NCI-H446 treated with DMSO at 0.1 percent for 48 hours (cell line): ENCODE results near the gene ZBTB25.

Experiments
- DNase-seq: peaks from one replicate; lab custom pipeline; 2025; lab: John Stamatoyannopoulos, UW

ZBTB25 gene

GRCh38 chr14:64439141-64439540 is 64.5 kb downstream of the ZBTB25 start:
- DNase-seq = no peak

DNA sequence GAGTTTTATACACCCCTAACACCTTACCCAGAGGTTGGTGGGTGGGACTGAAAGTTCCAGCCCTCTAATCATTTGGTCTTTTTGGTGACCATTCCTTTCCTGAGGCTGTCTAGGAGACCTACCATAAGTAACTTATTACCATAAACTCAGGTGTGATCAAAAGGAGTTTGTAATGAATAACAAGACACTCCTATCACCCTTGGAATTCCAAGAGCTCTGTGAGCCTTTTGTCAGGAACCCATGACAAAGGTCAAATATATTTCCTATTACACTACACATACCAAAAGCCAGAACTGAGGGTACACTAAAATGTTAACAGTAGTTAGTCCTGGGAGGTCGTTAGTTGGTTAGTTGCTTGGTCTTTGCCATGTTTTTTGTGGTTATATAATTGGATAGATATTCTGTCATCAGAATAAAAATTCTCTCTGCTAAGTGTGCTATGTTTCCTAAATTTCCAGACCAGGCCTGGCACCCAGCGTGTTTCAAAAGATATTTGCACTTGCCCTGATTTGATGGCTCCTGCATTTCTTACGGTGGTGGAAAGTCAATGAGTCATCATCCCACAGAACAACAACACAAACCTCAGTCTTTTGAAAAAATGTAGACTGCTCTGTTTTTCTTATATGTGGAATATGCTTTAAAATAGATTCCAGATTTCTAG is 65.3 kb downstream of the ZBTB25 start:
- no peak for DNase-seq

DNA sequence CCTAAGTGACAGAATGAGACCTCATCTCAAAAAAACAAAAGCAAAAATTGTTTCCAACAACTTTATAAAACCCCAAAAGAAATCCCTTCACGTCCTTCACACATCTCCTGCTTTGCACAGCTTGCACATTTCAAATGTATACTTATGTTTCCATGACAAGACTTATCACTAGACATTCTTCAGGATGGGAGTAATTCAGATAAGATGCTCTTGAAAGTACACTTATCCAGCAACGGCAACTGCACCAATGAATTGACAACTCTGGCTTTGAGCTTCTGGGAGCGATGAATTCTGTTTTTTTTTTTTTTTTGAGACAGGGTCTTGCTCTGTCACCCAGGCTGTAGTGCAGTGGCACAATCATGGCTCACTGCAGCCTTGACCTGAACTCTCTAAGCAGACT is 69.1 kb downstream of the ZBTB25 start:
- no peak for DNase-seq

DNA sequence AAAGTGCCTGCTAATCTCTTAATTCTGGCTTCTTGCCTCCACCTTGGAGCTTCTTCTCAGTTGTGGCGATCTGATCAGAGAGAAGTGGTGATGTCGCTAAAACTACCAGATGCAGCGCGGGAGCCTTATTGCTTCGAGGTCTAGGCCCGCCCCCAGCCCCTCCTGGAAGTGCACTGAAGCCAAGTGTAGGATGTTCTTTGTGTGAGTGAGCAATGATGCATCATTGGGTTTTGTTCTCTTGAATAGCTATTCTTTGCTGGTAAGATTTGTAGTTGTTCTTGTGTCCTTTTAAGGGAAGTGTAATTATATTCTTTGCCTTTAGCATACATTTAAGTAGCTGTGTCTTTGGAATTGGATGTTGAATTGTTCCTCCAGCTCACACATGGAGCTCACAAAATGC is 79.7 kb downstream of the ZBTB25 start:
- no peak for DNase-seq

GRCh38 chr14:64422756-64423155 is 80.9 kb downstream of the ZBTB25 start:
- DNase-seq = no peak

- DNase-seq = no peak
Measured at GRCh38 chr14:64422005-64422404, 81.6 kb downstream of the ZBTB25 start.

DNA sequence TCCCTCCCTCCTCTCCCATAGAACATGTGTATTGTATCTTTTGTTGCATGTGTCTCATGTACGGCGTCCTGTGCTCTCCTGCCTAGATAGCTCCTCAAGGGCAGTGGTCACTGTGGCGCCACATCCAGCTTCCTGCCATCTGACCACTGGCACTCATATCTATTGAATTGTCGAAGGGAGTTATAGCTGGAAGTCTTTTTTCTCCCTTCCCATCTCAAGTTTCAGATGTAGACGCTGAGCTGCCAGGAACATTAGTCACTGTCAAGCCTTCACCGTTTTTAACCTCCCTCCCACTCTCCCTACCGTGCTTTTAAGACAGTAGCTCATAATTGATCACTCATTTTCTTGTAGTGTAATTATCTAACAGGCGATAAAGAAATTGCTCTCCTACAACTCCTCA is 82.5 kb downstream of the ZBTB25 start:
- no peak for DNase-seq

DNA sequence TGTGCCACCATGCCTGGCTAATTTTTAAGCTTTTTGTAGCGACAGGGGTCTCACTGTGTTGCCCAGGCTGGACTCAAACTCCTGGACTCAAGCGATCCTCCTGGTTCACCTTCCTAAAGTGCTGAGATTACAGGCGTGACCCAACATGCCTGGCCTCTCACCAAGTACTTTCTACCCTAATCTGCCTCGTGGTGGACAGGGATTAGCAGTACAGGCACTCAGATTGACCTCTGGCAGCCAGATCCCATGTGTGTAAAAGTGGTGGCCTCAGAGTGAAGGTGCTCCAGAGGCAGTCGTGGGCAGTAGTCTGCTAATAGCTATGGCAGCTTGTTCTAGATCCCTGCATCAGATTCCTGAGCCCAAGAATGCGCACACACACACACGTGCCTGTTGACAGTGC is 84.6 kb downstream of the ZBTB25 start:
- DNase-seq = no peak

DNA sequence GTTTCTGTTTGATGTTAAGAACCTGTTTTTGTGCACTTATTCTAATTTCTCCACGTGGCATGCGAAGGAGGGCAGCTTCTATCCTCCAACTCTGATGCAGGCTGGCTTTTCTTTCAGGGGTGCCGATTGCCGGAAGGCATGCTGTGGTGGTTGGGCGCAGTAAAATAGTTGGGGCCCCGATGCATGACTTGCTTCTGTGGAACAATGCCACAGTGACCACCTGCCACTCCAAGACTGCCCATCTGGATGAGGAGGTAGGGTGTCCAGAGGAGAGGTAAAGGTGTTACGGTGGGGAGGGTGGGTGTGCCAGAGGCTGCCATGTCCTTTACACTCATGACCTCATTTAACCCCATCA is 85.9 kb downstream of the ZBTB25 start:
- no peak for DNase-seq

- DNase-seq = no peak
Measured at GRCh38 chr14:64417055-64417770, 86.4 kb downstream of the ZBTB25 start.

DNA sequence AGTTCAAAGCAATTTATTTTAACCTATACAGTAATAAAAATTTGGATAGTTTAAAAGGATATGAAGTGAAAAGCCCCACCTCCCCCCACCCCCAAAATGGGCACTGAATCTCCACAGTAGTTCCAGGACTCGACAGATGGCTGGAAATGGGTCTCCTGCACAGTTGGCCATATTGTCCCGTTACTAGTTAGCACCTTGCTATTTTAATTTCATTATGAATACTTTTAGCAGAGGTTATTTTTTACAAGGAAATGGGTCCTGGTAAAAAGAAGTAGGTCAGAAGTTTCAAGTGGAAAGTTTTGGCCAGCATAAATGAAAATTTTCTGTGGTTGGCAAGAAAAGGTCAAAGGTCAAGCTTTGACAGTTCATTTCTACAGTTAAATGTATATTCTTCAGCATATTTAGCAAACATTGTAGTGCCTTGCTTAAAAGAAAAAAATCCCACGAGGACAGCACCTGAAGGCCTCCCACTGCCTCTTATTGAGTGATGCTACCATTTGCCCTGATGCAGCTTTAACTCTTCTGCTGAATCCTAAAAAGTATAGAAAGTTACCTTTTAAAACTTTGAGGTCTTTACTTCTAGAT is 87.2 kb downstream of the ZBTB25 start:
- DNase-seq = no peak

- DNase-seq = no peak
Measured at GRCh38 chr14:64412237-64412636, 91.4 kb downstream of the ZBTB25 start.

GRCh38 chr14:64411001-64411400 is 92.6 kb downstream of the ZBTB25 start:
- DNase-seq = no peak

DNA sequence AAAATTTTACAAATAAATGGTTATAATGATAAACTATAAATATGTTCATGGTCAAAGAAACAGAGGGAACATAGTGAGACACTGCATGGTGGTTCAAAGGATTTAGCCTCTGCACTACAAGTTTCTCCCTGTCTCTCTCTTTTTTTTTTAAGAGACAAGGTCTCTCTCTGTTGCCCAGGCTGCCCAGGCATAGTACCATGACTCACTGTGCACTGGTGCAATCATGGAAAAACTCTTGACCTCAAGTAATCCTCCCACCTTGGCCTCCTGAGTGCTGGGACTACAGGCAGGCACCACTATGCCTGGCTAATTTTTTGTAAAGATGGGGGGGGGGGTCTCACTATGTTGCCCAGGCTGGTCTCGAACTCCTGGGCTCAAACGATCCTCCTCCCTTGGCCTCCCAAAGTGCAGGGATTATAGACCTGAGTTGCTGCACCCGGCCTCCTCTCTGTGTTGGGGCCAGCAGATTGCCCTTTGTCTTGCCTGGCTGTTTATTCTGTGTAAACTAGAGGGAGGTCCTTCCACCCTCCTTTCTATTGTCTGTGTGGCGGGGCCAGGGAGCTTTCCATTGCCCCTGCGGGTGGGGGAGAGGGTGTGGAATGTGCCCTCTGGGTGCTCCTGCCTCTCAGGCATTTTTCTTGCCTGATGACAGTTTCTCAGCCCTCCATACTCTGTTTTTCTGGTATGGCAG is 93.4 kb downstream of the ZBTB25 start:
- DNase-seq = no peak

- DNase-seq = no peak
Measured at GRCh38 chr14:64409126-64409920, 94.3 kb downstream of the ZBTB25 start.

GRCh38 chr14:64407329-64407728 is 96.3 kb downstream of the ZBTB25 start:
- DNase-seq = no peak

DNA sequence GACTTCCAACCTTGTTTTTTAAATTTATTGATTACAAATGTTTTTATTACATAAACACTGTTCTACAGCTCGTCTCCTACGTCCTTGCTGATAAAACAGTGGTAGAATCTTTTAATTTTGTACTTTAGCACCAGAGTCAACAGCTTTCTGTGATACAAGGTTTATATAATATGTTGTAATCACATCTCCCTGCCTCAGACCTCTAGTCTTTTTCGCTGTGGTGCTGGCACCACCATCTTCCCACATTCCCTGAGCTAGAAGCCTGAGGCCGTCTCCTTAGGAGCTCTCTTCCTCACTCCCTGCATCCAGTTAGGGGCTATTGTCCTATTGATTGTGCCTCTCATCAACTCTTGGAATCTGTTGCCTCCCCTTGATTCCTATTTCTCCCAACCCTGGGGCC is 98.3 kb downstream of the ZBTB25 start:
- DNase-seq = no peak

GRCh38 chr14:64401949-64402348 is 101.7 kb downstream of the ZBTB25 start:
- DNase-seq = no peak

DNA sequence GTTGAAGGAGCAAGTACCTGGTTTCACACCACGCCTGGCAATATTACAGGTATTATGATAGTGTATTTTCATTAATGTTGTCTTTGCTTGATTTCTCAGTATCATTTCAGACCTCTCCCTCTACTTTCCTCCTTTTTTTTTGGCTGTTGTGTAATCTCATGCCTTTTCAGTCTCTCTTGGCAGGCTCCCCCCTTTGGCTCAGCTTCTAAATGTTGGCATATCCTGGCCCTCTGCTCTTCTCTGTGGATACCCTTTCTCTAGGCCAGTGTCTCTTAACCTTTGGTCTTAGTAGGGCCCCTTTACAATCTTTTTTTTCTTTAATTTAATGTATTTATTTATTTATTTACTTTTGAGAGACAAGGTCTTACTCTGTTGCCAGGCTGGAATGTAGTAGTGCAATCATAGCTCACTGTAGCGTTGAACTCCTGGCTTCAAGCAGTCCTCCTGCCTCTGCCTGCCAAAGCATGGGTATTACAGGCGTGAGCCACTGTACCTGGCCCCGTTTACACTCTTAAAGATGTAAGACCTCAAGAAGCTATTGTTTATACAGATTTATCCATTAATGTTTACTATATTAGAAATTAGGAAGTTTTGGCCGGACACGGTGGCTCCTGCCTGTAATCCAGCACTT is 102.7 kb downstream of the ZBTB25 start:
- DNase-seq = no peak
